Loucy (cell line): ENCODE measurements around the gene SLC6A2.
A peak's percentile ranks its signal among the peaks of the same experiment; 100 is the strongest.

Experiments used
- H2AFZ ChIP-seq: fragments of 200-600 bp; sonication (generic); 2 replicates; pipeline ENCODE4 v1.6.0; 2016; ENCODE audit warnings: antibody characterized with exemption, mild to moderate bottlenecking, low read length, moderate library complexity
- H3F3A ChIP-seq: fragments of 200-600 bp; 2 replicates; pipeline ENCODE4 v1.6.0; 2016; ENCODE audit warnings: antibody characterized with exemption, low read depth, mild to moderate bottlenecking
- H3K27me3 ChIP-seq: fragments of 200-600 bp; sonication (generic); 2 replicates; pipeline ENCODE4 v1.6.1; 2014; ENCODE audit warnings: low read length, mild to moderate bottlenecking; ENCODE audit not compliant: insufficient read depth, poor library complexity, severe bottlenecking
- H3K36me3 ChIP-seq: fragments of 200-600 bp; sonication (generic); 2 replicates; pipeline ENCODE4 v1.6.1; 2016; ENCODE audit warnings: low read length; ENCODE audit not compliant: insufficient read depth
- H3K4me1 ChIP-seq: fragments of 200-600 bp; sonication (generic); 2 replicates; pipeline ENCODE4 v1.5.1; 2014; ENCODE audit warnings: low read length, mild to moderate bottlenecking; ENCODE audit not compliant: insufficient read depth, poor library complexity, severe bottlenecking
- H3K4me2 ChIP-seq: fragments of 200-600 bp; sonication (generic); 2 replicates; pipeline ENCODE4 v1.6.0; 2014; ENCODE audit warnings: antibody characterized with exemption, low read length, low read depth, mild to moderate bottlenecking; ENCODE audit not compliant: poor library complexity, severe bottlenecking
- H3K4me3 ChIP-seq: fragments of 200-600 bp; sonication (generic); 2 replicates; pipeline ENCODE4 v1.5.1; 2014; ENCODE audit warnings: low read length, mild to moderate bottlenecking, mixed read lengths; ENCODE audit not compliant: poor library complexity, severe bottlenecking
- H3K79me2 ChIP-seq: fragments of 200-600 bp; sonication (generic); 2 replicates; pipeline ENCODE4 v1.6.1; 2014; ENCODE audit warnings: low read length; ENCODE audit not compliant: insufficient read depth
- H3K9ac ChIP-seq: fragments of 200-600 bp; sonication (generic); 2 replicates; pipeline ENCODE4 v1.6.0; 2014; ENCODE audit warnings: mild to moderate bottlenecking, low read depth, low read length, moderate library complexity; ENCODE audit not compliant: poor library complexity, severe bottlenecking
- H3K9me2 ChIP-seq: fragments of 200-600 bp; sonication (generic); replicated peaks from 2 replicates; pipeline ENCODE4 v1.6.1; 2016; ENCODE audit warnings: low read depth, low read length, mixed read lengths
- H3K9me3 ChIP-seq: fragments of 200-600 bp; sonication (generic); 2 replicates; pipeline ENCODE4 v1.6.1; 2014; ENCODE audit warnings: mild to moderate bottlenecking, antibody characterized with exemption, low read length, low read depth; ENCODE audit not compliant: insufficient read depth
- H4K20me1 ChIP-seq: fragments of 200-600 bp; sonication (generic); 2 replicates; pipeline ENCODE4 v1.6.0; 2014; ENCODE audit warnings: antibody characterized with exemption, low read length, mild to moderate bottlenecking; ENCODE audit not compliant: insufficient read depth, poor library complexity, severe bottlenecking
- EZH2phosphoT487 ChIP-seq: fragments of 200-600 bp; IDR thresholded peaks from 2 replicates; pipeline ENCODE4 v1.6.1; 2018; ENCODE audit warnings: antibody characterized with exemption, mild to moderate bottlenecking, moderate library complexity, borderline replicate concordance
- TF ChIP-seq, protein P1 (sequence below): fragments of 200-600 bp; sonication (generic); conservative IDR thresholded peaks from 2 replicates; pipeline ENCODE4 v1.5.1; 2014; ENCODE audit warnings: mild to moderate bottlenecking, antibody characterized with exemption, low read length

Gene SLC6A2

DNA sequence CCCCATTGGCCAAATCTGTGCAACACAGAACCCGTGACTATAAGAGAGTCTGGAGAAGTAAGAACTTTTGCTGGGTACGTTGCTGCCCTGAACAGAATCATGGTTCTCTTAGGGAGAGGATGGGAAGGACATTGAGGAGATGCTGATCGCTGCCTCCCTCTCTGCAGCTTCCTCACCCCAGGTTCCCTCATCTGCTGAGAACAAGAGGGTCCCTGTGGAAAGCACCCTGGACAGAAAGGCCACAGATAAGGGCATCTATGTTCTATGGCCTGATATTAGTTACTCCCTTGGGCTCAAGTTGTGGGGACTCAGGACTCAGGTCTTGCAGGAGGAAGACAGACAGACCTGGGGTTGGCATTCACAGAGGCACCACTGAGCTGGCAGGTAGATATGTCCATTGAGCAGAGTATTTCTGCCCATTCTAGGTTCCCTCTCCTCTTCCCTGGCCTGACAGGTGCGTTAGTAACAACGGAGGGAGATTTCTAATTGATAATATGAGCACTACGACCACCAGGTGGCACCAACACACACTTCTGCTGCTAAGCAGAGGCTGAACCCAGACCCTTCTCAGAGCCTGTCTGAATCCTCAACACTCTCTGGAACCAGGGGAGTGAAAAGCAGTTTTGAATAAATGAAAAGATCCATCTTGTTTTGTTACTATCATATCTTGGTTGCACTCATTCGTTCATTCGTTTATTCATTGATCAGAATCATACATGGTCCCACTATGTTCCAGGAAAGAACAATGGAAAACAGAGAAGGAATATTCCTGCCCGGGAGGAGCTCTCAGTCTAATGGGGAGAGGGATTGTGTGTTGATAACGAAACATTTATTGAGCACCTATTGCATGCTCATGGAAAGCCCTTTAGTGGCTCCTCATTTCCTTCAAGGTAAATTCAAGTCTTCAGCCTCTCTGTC lies 56.4 kb downstream of the SLC6A2 start:
- H3K27me3 ChIP-seq, result no peaks in the 10 kb centered on the region
- no peak overlapping the region for H3K9ac ChIP-seq
- H3K4me2 ChIP-seq, result no peak overlapping the region
- H2AFZ ChIP-seq, result no peak overlapping the region
- H3F3A ChIP-seq, result no peaks in the 10 kb centered on the region
- no peaks in the 10 kb centered on the region for H4K20me1 ChIP-seq
- no peaks in the 10 kb centered on the region for H3K36me3 ChIP-seq
- no peaks in the 10 kb centered on the region for H3K9me3 ChIP-seq
- H3K4me3 ChIP-seq, result no peak overlapping the region
- no peaks in the 10 kb centered on the region for H3K79me2 ChIP-seq
- no peaks in the 10 kb centered on the region for H3K9me2 ChIP-seq
- TF ChIP-seq, protein P1, sequence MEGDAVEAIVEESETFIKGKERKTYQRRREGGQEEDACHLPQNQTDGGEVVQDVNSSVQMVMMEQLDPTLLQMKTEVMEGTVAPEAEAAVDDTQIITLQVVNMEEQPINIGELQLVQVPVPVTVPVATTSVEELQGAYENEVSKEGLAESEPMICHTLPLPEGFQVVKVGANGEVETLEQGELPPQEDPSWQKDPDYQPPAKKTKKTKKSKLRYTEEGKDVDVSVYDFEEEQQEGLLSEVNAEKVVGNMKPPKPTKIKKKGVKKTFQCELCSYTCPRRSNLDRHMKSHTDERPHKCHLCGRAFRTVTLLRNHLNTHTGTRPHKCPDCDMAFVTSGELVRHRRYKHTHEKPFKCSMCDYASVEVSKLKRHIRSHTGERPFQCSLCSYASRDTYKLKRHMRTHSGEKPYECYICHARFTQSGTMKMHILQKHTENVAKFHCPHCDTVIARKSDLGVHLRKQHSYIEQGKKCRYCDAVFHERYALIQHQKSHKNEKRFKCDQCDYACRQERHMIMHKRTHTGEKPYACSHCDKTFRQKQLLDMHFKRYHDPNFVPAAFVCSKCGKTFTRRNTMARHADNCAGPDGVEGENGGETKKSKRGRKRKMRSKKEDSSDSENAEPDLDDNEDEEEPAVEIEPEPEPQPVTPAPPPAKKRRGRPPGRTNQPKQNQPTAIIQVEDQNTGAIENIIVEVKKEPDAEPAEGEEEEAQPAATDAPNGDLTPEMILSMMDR, result peak; percentile 77
- no peak for TF ChIP-seq EZH2phosphoT487
- no peaks in the 10 kb centered on the region for H3K4me1 ChIP-seq

DNA sequence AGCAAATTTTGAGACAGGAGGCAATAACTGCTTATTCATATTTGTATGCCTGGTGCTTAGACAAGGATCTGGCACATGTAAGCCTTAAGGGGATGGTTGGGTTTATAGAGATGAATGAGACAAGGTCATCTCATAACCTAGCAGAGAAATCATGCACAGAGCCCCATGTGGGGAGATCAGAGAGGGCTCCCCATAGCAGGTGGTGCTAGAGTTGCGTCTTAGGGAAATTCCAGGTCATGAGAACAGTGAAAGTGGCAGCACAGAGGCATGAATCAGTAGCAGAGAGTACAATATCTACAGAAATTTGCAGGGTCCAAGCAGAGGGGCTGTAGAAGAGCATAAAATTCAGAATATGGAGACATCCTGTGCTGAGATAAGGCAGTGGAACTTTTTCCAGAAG lies 57.3 kb downstream of the SLC6A2 start:
- no peak overlapping the region for H3K4me3 ChIP-seq
- no peaks in the 10 kb centered on the region for H3K4me1 ChIP-seq
- H3K27me3 ChIP-seq, result no peaks in the 10 kb centered on the region
- no peaks in the 10 kb centered on the region for H3K79me2 ChIP-seq
- H3K4me2 ChIP-seq, result no peak overlapping the region
- no peaks in the 10 kb centered on the region for H3K9me3 ChIP-seq
- TF ChIP-seq, protein P1, result no peak
- no peak for TF ChIP-seq EZH2phosphoT487
- H4K20me1 ChIP-seq, result no peaks in the 10 kb centered on the region
- no peak overlapping the region for H3K9ac ChIP-seq
- H3K9me2 ChIP-seq, result no peaks in the 10 kb centered on the region
- H3K36me3 ChIP-seq, result no peaks in the 10 kb centered on the region
- H3F3A ChIP-seq, result no peaks in the 10 kb centered on the region
- H2AFZ ChIP-seq, result no peak overlapping the region

DNA sequence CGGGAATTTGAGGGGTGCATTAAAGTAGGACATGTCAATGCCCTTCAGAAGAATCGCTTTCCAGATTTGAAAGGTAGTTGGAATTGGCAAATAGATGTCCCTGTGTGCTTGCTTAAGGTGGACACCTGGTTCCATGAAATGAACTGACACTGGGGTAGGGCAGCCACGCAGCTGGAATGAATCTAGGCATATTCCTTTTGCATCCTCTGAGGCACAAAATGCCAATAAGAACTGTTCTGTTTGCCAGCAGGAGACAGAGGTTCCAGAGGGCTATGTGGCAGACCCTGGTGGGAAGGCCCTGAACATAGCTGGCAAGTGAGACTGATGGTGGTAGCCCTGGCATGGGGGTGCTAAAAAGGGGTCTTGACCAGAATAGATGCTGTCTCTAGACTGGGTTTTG lies 61.5 kb downstream of the SLC6A2 start:
- Histone ChIP-seq H2AFZ (no peak overlapping the region), H3K9me2 (no peaks in the 10 kb centered on the region), H3K36me3 (no peaks in the 10 kb centered on the region), H3K4me3 (no peak overlapping the region), H3K9me3 (no peaks in the 10 kb centered on the region), H3K4me1 (no peaks in the 10 kb centered on the region), H3K27me3 (no peaks in the 10 kb centered on the region), H3K4me2 (no peak overlapping the region), H4K20me1 (no peaks in the 10 kb centered on the region), H3K9ac (no peak overlapping the region), H3K79me2 (no peaks in the 10 kb centered on the region), H3F3A (no peaks in the 10 kb centered on the region)
- TF ChIP-seq EZH2phosphoT487, result no peak
- TF ChIP-seq, protein P1, result no peak
